ENCODE measurements around the gene GINS2. TPM values are rescaled to one million over a fixed set of nuclear protein-coding genes. Genes with fewer than 3 reads are reported as not detected.

GINS2 gene
- total RNA-seq, 1 experiment from 2014 or later = 20.2 TPM

DNA sequence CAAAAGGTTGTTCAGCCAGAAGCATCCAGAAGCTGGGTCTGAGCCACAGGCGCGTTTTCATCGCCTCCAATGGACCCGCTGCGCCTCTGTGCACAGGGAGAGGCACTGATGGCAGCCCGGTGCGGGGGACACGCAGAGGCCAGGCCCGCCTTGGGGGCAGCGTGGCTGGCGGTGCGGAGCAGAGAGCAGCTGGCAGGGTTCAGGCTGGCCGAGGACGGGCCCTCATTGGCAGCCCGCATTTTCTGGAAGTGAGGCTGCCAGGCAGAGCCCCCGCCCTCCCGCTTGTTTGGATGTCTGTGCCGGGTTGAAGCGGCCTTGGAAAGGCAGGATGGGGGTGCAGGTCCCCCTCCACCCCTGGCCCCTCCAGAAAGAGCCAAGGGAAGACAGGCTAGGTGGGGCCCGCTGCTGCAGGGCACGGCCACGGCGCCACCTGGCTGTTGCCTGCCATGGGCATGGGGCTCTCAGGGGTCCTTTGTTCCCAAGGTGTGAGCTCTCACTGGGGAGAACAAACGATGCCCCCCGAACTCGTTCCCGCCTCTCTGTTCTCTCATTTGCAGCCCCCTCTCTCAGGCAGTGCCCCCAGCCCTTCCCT is 56.9 kb downstream of the GINS2 start:
- BruUV-seq (replicated peaks) = no TSS peak
- TF ChIP-seq EZH2 (IDR thresholded peaks at IDR 0.05; ENCODE audit: low read depth) = no peak
- TF ChIP-seq, protein P1, sequence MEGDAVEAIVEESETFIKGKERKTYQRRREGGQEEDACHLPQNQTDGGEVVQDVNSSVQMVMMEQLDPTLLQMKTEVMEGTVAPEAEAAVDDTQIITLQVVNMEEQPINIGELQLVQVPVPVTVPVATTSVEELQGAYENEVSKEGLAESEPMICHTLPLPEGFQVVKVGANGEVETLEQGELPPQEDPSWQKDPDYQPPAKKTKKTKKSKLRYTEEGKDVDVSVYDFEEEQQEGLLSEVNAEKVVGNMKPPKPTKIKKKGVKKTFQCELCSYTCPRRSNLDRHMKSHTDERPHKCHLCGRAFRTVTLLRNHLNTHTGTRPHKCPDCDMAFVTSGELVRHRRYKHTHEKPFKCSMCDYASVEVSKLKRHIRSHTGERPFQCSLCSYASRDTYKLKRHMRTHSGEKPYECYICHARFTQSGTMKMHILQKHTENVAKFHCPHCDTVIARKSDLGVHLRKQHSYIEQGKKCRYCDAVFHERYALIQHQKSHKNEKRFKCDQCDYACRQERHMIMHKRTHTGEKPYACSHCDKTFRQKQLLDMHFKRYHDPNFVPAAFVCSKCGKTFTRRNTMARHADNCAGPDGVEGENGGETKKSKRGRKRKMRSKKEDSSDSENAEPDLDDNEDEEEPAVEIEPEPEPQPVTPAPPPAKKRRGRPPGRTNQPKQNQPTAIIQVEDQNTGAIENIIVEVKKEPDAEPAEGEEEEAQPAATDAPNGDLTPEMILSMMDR (conservative IDR thresholded peaks at IDR 0.05) = no peak
- peaks cover 76% of the 10 kb centered on the region for H3K79me2 ChIP-seq (ENCODE audit: low read depth)

GRCh38 chr16:85631230-85631629 is 57.5 kb downstream of the GINS2 start:
- no peak for DNase-seq
- BruUV-seq (replicated peaks) = no TSS peak
- POLR2A ChIA-PET (ENCODE audit: unreplicated experiment) = no interaction called here
- TF ChIP-seq EZH2 (IDR thresholded peaks at IDR 0.05; ENCODE audit: low read depth) = no peak
- TF ChIP-seq, protein P1 (conservative IDR thresholded peaks at IDR 0.05) = no peak
- CTCF ChIA-PET = no interaction called here
- Histone ChIP-seq H3K36me3 (ENCODE audit: low read depth) (peaks cover 6% of the 10 kb centered on the region), H2AFZ (no peak overlapping the region), H4K20me1 (ENCODE audit: insufficient read depth) (peaks cover 96% of the 10 kb centered on the region), H3F3A (ENCODE audit: insufficient read depth, low read depth) (peaks cover 4% of the 10 kb centered on the region; the same call in 1 of the 2 replicates), H3K4me2 (no peak overlapping the region), H3K9me3 (ENCODE audit: insufficient read depth, low read depth) (peaks cover 12% of the 10 kb centered on the region), H3K4me1 (replicated peaks; ENCODE audit: insufficient read depth) (no peaks in the 10 kb centered on the region), H3K4me3 (no peak overlapping the region), H3K27me3 (ENCODE audit: insufficient read depth, low read depth) (no peaks in the 10 kb centered on the region), H3K79me2 (ENCODE audit: low read depth) (peaks cover 75% of the 10 kb centered on the region), H3K27ac (no peak overlapping the region), H3K9me2 (ENCODE audit: insufficient read depth) (no peaks in the 10 kb centered on the region)
- intact Hi-C loops (cut with micrococcal nuclease; ENCODE audit: unreplicated experiment) = no loop called here

More for the DNA sequence above, 56.9 kb downstream of the GINS2 start:
- no peaks in the 10 kb centered on the region for H3K27me3 ChIP-seq (ENCODE audit: insufficient read depth, low read depth)
- H3K4me1 ChIP-seq (replicated peaks; ENCODE audit: insufficient read depth) = no peaks in the 10 kb centered on the region
- intact Hi-C loops (cut with micrococcal nuclease; ENCODE audit: unreplicated experiment) = no loop called here
- peaks cover 12% of the 10 kb centered on the region for H3K9me3 ChIP-seq (ENCODE audit: insufficient read depth, low read depth)
- H3K9me2 ChIP-seq (ENCODE audit: insufficient read depth) = no peaks in the 10 kb centered on the region
- no peak overlapping the region for H2AFZ ChIP-seq
- DNase-seq = no peak
- ChIA-PET CTCF (no interaction called here), POLR2A (ENCODE audit: unreplicated experiment) (no interaction called here)
- H3K27ac ChIP-seq = no peak overlapping the region
- peaks cover 97% of the 10 kb centered on the region for H4K20me1 ChIP-seq (ENCODE audit: insufficient read depth)
- H3K4me2 ChIP-seq = no peak overlapping the region
- peaks cover 6% of the 10 kb centered on the region for H3K36me3 ChIP-seq (ENCODE audit: low read depth)
- peaks cover 4% of the 10 kb centered on the region; the same call in 1 of the 2 replicates for H3F3A ChIP-seq (ENCODE audit: insufficient read depth, low read depth)
- H3K4me3 ChIP-seq = no peak overlapping the region

GRCh38 chr16:85629853-85630252 is 58.9 kb downstream of the GINS2 start:
- no peaks in the 10 kb centered on the region for H3F3A ChIP-seq (ENCODE audit: insufficient read depth, low read depth)
- peaks cover 12% of the 10 kb centered on the region for H3K9me3 ChIP-seq (ENCODE audit: insufficient read depth, low read depth)
- H3K79me2 ChIP-seq (ENCODE audit: low read depth) = peaks cover 85% of the 10 kb centered on the region
- BruUV-seq (replicated peaks) = no TSS peak
- no peak for TF ChIP-seq EZH2 (IDR thresholded peaks at IDR 0.05; ENCODE audit: low read depth)
- TF ChIP-seq, protein P1 (conservative IDR thresholded peaks at IDR 0.05) = no peak
- no peak for DNase-seq
- POLR2A ChIA-PET (ENCODE audit: unreplicated experiment) = no interaction called here
- H3K9me2 ChIP-seq (ENCODE audit: insufficient read depth) = no peaks in the 10 kb centered on the region
- peaks cover 6% of the 10 kb centered on the region for H3K36me3 ChIP-seq (ENCODE audit: low read depth)
- no peak overlapping the region for H3K4me3 ChIP-seq
- CTCF ChIA-PET = no interaction called here
- no peak overlapping the region for H2AFZ ChIP-seq
- no peak overlapping the region for H3K27ac ChIP-seq
- H3K27me3 ChIP-seq (ENCODE audit: insufficient read depth, low read depth) = no peaks in the 10 kb centered on the region
- intact Hi-C loops (cut with micrococcal nuclease; ENCODE audit: unreplicated experiment) = no loop called here
- H3K4me1 ChIP-seq (replicated peaks; ENCODE audit: insufficient read depth) = no peaks in the 10 kb centered on the region
- H4K20me1 ChIP-seq (ENCODE audit: insufficient read depth) = peaks cover 96% of the 10 kb centered on the region
- no peak overlapping the region for H3K4me2 ChIP-seq
